Stimulated activated CD8-positive, alpha-beta memory T cell treated with anti-CD3 and anti-CD28 coated beads, Interleukin-7, amount 100 ng/mL, for 48 hours (primary cell): ENCODE results near the gene TRAT1.

ENCODE experiments used
- DNase-seq, 2 donors: peaks; one replicate each; pipeline ENCODE4 v3.0.0-alpha.2; 2020; ENCODE audit warnings: low read depth in 1 of 2; ENCODE audit errors: extremely low read depth in 1 of 2

Gene TRAT1

GRCh38 chr3:108849075-108849474 lies 26.5 kb downstream of the TRAT1 start:
- DNase-seq, result no peak

GRCh38 chr3:108861401-108861800 lies 38.8 kb downstream of the TRAT1 start:
- no peak for DNase-seq

- DNase-seq, result no peak
Measured at GRCh38 chr3:108862865-108863798, 40.5 kb downstream of the TRAT1 start.

- no peak for DNase-seq
Measured at GRCh38 chr3:108863799-108864135, 41.2 kb downstream of the TRAT1 start.

- no peak for DNase-seq
Measured at GRCh38 chr3:108877901-108878300, 55.3 kb downstream of the TRAT1 start.

GRCh38 chr3:108879915-108880314 lies 57.3 kb downstream of the TRAT1 start:
- DNase-seq, result no peak

GRCh38 chr3:108882762-108883161 lies 60.2 kb downstream of the TRAT1 start:
- no peak for DNase-seq

GRCh38 chr3:108883373-108883772 lies 60.8 kb downstream of the TRAT1 start:
- DNase-seq, result no peak

GRCh38 chr3:108887121-108887520 lies 64.5 kb downstream of the TRAT1 start:
- DNase-seq, result no peak

- DNase-seq, result no peak
Measured at GRCh38 chr3:108887777-108888176, 65.2 kb downstream of the TRAT1 start.

GRCh38 chr3:108891833-108892232 lies 69.2 kb downstream of the TRAT1 start:
- DNase-seq, result no peak

GRCh38 chr3:108894981-108895380 lies 72.4 kb downstream of the TRAT1 start:
- DNase-seq, result no peak

- no peak for DNase-seq
Measured at GRCh38 chr3:108897883-108898282, 75.3 kb downstream of the TRAT1 start.

GRCh38 chr3:108899530-108899929 lies 76.9 kb downstream of the TRAT1 start:
- no peak for DNase-seq
